Ovary (tissue), 9 donors: ENCODE results near the gene CBR4. TPM values are rescaled to one million over a fixed set of nuclear protein-coding genes. Genes with fewer than 3 reads are reported as not detected.

Source experiments
- DNase-seq, 5 donors: peaks; one replicate each; pipeline ENCODE4 v3.0.0-alpha.2; 2019 to 2020
- H3K27ac ChIP-seq, 2 donors: fragments of 200-600 bp; one replicate each; pipeline versions ENCODE4 v1.5.1 to v1.8.0; 2019 to 2022
- H3K27me3 ChIP-seq: fragments of 200-600 bp; one replicate; pipeline ENCODE4 v1.8.0; 2022
- H3K36me3 ChIP-seq: fragments of 200-600 bp; sonication (generic); one replicate; pipeline ENCODE4 v1.5.1; 2019
- H3K4me1 ChIP-seq: one replicate; pipeline ENCODE4 v1.8.1; 2013; ENCODE audit warnings: mild to moderate bottlenecking, moderate library complexity; ENCODE audit not compliant: insufficient read depth
- H3K4me3 ChIP-seq: fragments of 200-600 bp; sonication (generic); one replicate; pipeline ENCODE4 v1.5.1; 2017
- H3K9me3 ChIP-seq, 2 donors: fragments of 200-600 bp in 1 of 2; sonication (generic) in 1 of 2; one replicate each; pipeline versions ENCODE4 v1.5.1 to v1.8.1; 2013 to 2019; ENCODE audit warnings: mild to moderate bottlenecking in 1 of 2, moderate library complexity in 1 of 2
- EP300 ChIP-seq: sonication (generic); formaldehyde crosslinking; IDR thresholded peaks from one replicate; pipeline ENCODE4 v1.6.1; 2017; ENCODE audit warnings: antibody characterized with exemption
- POLR2A ChIP-seq: fragments of 450-650 bp; IDR thresholded peaks from one replicate; pipeline ENCODE4 v1.6.1; 2017; ENCODE audit warnings: antibody characterized with exemption, mild to moderate bottlenecking, moderate library complexity
- WGBS, 3 donors: extraction: QIAGEN DNeasy Blood & Tissue Kit in 1 of 3; methylation state at CpG; one replicate each; pipeline versions ENCODE4 v1.1.5 to v1.1.7; 2013 to 2017; 5-methylcytosine and 5-hydroxymethylcytosine counted together
- intact Hi-C, 4 donors: fragments of 100-400 bp; cut with DNase I; formaldehyde crosslinking; loops; one replicate each; pipeline versions ENCODE4 v1.11.0 to v1.15.1; 2022 to 2023
- polyA plus RNA-seq, 2 donors: library from polyadenylated mRNA; stranded (reverse); fragments of 200-250 nt in 1 of 2; fragments of 350-450 nt in 1 of 2; fragmentation: Illumina TruSeq in 1 of 2; extraction: RNeasy Lipid Tissue Mini Kit (QIAGEN cat#74804) in 1 of 2; gene quantifications; one replicate each; pipeline ENCODE4 v1.2.3, GENCODE V29; 2013 to 2014
- small RNA-seq: library from RNA; depleted of rRNA; stranded (forward); fragments of <200 nt; gene quantifications from one replicate; pipeline ENCODE3, GENCODE V24; 2016
- total RNA-seq, 7 donors: library from RNA; depleted of rRNA in 2 of 7; stranded (reverse); fragments of >200 nt in 2 of 7; fragmentation: NEBNext Ultra II Directional in 3 of 7; extraction: Animal tissue kit (Norgen Biotek cat#: 25700) in 3 of 7; gene quantifications; one replicate each; pipeline versions ENCODE4 v1.1.0 to v1.2.4, GENCODE V29; 2016 to 2023
- TF ChIP-seq, protein P1 (sequence below), 3 donors: fragments of 450-650 bp in 2 of 3; fragments of 200-600 bp in 1 of 3; IDR thresholded peaks; one replicate each; pipeline versions ENCODE4 v1.5.1 to v1.8.0; 2016 to 2022; ENCODE audit warnings: antibody characterized with exemption in 3 of 3, mild to moderate bottlenecking in 1 of 3
- donor health status: DM: no; HTN: no; CAD: no; lungs with moderate emphysema.
- donor health status: DM: no; HTN: no; CAD: no.
- donor health status: Bipolar disorder and iron deficiency.
- donor health status: DM: yes; HTN: yes; CAD: no.
- donor health status: DM: no; HTN: no; CAD: no.
- donor health status: DM: yes; HTN: yes; CAD: no.

The CBR4 gene
- total and polyA plus RNA-seq, 9 donors, result 8.9 to 24.0 (median 20.1) TPM

DNA sequence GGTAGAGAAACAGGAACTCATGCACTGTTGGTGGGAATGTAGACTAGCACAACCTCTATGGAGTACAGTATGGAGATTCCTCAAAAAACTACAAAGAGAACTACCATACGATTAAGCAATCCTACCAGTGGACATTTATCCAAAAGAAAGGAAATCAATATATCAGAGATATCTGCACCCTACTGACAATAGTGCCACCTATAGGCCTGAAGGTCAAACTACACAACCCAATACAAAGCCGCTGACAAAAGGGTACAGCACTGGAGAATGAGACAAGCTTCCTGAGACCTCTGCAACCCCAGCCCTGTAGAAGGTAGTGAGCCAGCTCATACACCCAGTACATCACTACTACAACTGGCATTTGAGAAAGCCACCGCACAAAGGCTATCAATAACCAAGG lies 67.1 kb downstream of the CBR4 start:
- H3K4me1 ChIP-seq, result no peaks in the 10 kb centered on the region
- 83 to 88% (median 84%) methylated on average over 3 of the region's 3 CpGs for WGBS, 3 donors
- no peak overlapping the region for H3K27ac ChIP-seq
- TF ChIP-seq, protein P1, sequence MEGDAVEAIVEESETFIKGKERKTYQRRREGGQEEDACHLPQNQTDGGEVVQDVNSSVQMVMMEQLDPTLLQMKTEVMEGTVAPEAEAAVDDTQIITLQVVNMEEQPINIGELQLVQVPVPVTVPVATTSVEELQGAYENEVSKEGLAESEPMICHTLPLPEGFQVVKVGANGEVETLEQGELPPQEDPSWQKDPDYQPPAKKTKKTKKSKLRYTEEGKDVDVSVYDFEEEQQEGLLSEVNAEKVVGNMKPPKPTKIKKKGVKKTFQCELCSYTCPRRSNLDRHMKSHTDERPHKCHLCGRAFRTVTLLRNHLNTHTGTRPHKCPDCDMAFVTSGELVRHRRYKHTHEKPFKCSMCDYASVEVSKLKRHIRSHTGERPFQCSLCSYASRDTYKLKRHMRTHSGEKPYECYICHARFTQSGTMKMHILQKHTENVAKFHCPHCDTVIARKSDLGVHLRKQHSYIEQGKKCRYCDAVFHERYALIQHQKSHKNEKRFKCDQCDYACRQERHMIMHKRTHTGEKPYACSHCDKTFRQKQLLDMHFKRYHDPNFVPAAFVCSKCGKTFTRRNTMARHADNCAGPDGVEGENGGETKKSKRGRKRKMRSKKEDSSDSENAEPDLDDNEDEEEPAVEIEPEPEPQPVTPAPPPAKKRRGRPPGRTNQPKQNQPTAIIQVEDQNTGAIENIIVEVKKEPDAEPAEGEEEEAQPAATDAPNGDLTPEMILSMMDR (IDR thresholded peaks at IDR 0.05), result no peak
- TF ChIP-seq EP300, result no peak
- TF ChIP-seq POLR2A, result no peak
- no peak overlapping the region for H3K4me3 ChIP-seq
- H3K27me3 ChIP-seq, result no peaks in the 10 kb centered on the region
- intact Hi-C loops, result no loop called here
- no peaks in the 10 kb centered on the region for H3K36me3 ChIP-seq
- H3K9me3 ChIP-seq, result no peaks in the 10 kb centered on the region
- no peak for DNase-seq

Small RNA genes within 50 kb of the gene (small RNA-seq; reads per million reads assigned to genes)
- gene RNY4P17, result 0.45 reads per million
